NCI-H187 treated with DMSO at 0.1 percent for 48 hours (cell line): Measurements from ENCODE around the gene CNTN2.

ENCODE experiments used
- DNase-seq: peaks from one replicate; lab custom pipeline; 2025; lab: John Stamatoyannopoulos, UW

The CNTN2 gene

DNA sequence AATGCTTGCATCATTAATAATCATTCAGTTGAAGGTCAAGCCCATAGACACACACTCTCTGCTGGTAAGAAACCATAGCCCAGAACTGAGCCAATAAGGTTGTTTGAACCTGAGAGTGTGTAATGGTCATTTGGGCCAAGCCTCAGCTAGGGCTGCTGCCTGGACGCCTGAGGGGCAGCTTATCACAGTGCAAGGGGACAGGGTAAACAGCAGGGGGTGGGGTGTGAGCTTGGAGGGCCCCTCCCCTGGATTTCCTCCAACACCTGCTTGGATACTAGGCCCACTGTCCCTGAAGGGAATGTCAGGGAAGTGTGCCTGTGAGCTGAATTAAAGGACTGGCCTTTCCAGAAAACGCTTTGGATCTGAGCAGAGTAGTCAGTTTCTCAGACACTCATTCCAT, 24.6 kb upstream of the CNTN2 start:
- DNase-seq = no peak

DNA sequence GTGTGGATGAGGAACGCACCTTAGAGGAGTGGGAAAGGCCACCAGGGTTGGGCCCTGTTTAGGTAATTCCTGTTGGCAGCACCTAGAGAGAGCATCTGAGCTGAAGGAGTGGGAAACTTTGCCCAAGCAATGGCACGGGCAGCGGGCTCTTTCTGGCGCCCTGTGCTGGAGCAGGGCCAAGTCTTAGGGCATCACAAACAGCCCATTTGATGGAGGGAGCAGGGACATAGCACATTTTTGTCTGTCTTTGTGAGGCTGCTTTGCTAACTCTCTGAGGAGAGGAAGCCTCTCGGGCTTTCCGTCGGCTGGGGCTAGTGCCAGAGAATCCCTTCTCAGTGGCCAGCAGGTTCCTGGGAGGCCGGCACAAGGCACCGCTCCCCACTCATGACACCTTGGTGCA, 22.5 kb upstream of the CNTN2 start:
- no peak for DNase-seq

DNA sequence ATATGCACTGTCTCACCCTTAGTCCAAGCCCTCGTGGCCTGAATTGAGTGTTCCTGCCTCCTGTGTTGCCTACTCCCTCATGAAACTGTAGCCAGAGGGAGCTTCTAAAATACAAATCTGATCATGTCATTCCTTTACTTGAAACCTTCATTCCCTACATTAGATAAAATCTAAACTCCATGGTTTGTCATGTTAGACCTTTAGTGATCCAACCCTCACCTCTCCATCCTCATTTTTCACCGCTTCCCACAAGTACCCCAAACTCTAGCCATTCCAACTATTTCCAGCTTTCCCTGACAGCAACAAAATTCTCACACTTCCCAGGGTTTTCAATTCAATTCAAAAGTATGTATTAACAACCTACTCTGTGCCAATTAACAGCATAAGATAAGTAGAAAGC, 18.3 kb upstream of the CNTN2 start:
- no peak for DNase-seq

DNA sequence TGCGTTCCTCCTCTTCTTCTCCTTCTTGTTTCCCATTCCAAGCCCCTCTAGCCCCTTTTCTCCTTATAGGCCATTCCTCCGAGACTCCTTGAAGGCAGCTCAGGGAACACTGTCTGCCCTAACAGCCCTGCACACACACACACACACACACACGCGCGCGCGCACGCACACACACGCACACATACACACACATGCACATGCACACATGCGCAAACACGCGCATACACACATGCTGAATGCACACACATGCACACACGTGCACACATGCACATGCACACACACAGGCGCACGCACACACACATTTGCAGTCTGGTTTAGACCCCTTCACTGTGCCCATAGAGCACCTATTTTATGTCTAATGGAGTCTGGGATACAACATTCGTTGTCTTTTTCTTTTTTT, 17.8 kb upstream of the CNTN2 start:
- no peak for DNase-seq

DNA sequence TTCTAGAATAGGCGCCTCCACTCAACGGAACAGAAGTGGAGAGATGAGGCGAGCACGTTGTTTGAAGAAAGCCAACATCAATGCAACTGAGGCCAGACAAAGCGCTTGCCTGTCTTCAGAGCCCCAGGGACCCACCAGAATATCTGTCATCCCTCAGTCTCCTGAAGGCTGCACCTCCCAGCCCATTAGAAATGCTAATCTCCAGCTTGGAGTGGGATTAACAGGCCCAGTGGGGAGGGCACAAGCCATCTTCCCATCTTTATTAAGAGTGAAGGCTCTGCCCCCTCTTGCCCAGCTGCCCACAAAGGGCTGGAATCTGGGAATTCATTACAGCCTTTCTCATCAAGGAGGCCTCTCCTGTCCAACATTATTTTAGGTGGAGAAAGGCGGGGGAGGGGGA, 16.8 kb upstream of the CNTN2 start:
- no peak for DNase-seq

DNA sequence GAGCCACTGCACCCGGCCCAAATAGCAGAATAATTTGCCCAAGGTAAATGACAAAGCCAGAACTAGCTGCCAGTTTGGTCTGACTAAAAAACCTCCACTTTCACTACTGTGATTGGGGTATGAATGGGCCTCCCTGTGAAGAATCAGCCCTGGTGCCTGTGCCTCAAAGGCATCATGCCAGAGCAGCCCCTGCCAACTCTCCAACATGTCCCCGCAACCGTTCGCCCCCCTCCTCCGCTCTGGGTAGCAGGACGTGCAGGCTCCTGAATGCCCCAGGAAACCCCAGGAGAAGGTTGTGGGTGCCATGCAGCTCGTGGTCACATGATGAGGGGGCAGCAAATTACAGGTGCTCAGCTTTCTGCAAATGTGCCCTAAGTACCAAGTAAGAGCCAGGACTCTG, 14.6 kb upstream of the CNTN2 start:
- no peak for DNase-seq

DNA sequence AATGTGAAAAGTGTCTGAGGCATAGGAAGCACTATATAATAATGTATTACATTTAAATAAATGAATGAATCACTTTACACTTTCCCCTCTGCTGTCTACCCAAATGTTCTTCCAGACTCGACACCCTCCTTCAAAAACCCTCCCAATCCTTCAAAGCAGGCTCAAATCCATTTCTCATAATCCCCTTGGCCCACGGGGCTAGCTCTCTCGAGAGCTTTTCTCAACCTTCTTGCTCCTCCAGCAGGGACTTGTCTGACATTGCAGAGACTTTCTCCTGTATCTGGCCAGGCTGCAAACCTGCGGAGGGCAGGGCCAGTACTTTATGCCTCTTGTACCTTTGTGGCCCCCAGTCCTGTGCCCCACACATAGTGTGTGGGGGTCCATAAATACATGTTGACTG, 14.1 kb upstream of the CNTN2 start:
- no peak for DNase-seq

DNA sequence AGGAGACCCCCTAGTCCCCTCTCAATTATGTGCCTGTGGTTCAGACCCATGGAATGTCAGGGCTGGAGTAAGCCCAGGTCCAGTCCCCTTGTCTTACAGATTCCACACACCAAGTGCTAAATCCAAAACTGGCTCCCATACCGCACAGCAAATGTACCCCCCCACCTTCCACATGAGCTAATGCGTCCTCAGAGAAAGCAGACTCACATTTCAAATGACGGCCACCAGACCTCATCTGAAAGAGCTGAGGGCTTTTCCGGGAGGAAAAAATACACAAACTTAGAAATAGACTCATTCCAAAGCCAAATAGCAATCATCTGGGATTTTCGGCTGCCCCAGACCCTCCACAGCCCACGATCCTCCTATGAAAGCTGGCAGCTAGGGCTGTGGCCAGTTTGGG, 12.8 kb upstream of the CNTN2 start:
- DNase-seq = no peak

DNA sequence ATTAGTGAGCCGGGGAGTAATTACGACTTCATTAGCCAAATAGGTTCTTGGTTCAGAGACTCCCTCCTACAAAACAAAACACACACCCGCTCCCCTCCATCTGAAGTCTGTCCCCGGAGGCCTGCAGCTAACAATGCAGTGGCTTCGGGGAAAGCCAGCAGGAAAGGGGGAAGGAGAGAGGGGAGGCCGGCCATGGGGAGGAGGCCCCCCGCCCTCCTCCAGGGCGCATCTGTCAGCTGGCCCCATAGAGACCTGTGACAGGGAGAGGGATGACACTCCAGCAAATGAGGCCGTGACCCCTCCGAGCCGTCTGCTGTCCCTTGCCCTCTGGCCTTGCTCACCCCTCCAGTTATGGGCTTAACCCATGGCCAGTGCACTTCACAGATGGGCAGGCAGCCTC, 12.1 kb upstream of the CNTN2 start:
- DNase-seq = no peak

DNA sequence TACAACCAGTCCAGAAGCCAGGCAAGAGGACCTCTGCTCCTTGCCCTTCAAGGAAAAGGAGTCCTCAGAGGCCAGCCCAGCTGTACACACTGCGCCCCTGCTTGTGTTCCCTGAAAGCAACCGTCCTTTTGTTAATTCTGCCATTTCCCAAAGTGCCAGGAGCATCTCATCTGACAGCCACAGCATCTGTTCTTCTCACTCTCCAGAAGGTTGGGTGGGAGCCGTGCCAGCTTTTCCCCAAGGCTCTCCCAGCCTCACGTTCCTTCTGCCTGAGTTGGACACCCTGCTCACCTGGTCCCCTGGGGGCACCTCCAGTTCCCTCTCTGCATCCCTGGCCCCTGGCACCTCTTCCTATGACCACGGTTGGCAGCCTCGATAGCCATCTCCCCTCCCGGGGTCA, 10.5 kb upstream of the CNTN2 start:
- DNase-seq = no peak

DNA sequence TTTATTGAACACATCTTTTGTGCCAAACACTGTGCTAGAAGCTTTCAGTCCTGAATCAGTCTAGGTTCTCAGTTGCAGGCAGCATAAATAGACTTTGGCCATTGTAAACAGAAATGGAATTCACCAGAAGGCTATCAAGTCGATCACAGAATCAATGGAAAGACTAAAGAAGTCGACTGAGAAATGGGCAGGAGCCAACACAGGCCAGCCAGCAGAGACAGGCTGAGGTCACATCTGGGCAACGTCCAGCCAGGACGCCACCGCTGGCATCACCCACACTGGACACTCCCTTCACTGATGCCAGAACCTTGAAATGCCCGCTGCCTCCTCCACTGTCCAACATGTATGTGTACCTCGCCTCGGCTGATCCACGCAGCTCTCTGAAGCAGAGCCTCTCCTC, 5.5 kb upstream of the CNTN2 start:
- DNase-seq = no peak

DNA sequence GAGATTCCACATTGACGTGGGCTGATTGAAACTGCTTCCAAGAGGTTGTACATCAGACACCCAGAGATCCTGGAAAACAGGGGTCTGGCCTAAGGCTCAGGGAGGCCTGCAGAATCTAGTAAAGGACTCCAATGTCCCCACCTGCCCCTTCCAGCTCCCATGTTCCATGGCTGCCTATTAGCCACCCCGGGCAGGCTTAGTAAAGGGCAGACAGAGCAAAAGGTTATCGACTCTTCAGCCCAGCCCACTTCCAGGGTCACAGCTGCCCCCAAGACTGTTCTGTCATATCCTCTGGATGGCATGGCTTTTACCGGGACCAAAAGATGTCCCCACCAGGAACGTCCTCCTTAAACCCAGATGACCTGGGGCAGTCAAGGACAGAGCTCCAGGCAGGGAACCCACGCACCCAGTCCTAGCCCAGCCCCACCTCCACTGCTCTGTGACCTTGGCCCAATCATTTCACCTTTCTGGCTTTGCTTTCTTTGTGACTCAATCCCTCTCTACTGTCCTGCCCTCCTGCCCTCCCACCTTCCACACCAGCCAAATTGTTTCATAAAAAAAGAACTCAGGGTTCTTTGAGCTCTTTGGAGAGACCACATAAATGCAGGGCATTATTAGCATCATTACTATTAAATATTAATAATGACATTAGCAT, 4.8 kb upstream of the CNTN2 start:
- DNase-seq = no peak

DNA sequence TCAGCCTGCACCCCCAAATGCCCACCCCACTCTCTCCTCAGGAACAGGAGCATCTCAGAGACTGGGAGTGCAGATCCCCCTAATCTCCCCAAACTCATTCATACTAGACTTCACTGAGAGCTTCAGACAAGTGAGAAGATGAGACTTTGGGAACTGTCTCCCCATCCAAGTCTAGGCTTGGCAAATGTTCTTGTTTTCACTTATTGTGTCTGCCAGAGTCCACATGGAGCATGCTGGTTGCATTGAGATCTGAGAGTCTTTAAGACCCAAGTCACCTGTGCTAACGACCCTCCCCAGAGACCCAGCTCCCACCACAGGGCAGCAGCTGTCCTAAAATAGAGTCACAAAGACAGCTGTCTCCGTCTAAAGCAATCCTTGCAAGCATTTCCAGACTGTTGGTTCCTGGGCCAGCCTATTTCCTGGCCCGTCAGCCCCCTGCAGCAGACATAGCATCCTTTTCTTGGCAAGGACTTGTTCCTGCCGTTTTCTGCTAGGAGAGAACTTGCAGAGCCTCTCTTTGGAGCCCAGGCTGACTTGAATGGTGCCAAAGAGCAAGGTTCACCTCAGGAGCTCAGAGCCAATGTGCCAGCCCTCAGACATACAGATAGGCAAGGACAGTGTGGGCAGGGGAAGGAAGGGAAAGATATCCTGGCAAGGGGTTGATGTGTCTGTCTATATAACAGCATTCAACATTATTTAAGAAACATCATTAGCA, 1.9 kb upstream of the CNTN2 start:
- DNase-seq = no peak

DNA sequence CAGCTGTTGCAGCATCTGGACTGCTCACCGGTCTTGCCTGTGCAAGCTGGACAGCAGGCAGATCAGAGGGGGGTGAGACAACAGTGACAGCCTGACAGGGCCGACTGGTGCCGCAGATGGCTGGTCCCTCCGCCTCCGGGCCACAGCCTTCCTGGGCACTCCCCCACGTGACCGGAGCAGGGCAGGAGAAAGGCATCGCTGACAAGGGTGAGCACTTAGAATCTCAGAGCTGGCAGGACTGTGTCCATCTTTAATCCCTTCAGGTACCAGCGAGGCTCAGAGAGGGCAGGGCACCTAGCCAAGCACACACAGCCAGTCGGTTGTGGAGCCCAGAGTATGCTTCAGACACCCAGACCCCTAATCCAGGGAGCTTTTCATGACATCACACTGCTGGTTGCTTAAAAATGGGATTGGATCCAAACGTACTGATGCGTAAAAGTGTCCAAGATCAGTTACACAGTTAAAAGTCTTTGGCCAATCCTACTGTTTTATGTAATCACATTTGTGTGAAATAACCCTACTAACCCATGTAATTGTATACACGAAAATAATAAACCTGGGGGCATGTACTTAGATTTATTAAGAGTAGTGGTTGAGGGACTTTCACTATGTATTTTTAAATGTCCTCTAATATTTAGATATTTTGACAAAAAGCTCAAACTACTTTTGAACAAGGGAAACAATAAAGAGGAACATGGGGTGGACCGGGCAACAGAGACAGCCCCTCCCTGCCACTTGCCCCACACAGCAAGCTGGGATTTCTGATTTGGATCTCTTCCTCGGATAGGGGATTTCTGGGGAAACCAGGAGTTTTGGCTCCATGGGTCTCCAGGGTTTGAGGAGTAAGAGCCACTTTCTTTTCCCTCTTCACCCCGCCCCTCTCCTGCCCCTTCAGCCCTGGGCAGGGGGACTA, 758 bp upstream of the CNTN2 start:
- DNase-seq = no peak

DNA sequence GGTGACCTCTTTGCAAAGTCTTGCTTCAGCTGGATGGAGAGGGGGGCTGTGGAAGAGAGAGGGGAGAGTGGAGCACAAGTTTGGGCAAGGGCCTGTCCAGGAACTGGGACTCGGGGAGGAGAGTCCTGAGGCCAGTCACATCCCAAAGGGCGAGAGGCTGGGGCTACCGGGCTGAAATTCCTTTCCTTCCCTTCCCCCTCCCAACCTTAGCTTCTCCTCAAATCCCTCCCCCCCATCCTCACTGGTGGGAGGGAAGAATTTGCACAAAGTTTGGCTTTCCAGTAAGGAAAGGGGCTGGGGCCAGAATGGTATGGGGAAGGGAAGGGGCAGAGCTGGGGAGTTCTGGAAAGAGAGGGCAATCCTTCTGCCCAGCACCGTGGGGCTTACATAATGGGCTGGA, 854 bp downstream of the CNTN2 start:
- DNase-seq = no peak

DNA sequence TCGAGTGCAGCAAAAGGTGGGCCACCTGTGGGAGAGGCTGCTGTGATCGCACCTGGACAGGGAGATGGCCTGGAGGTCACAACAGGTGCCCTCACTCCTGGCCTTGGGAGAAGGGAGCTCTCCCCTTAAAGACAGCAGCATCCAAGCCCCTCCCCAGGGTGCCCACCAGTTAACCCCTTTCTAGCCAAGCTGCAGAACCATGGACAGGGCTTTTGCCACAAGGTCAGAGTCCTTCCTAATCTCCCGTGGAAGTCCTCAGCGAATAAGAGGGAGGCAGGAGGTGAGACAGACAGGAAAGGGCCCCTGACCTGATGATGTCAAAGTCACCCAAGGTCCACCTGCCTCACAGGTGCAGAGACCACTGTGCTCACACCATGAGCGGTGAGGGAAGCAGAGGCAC, 1.7 kb downstream of the CNTN2 start:
- no peak for DNase-seq

DNA sequence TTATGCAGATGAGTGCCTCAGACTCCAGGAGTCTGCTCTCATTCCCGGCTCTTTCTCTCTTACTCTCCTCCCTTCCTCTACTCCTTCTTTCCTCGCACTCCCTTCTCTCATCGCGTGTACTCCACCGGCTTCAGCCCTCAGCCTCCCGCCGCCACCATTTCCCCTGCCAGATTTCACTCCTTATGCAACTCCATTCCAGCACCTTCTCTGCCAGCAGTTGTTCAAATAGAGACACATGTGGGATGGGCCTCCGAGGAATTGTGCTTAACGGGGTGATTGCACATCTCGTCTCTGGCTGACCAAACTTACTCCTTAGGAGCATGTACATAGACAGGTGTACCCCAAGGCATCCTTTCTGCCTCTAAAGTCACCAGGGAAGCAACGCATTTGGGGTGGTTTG, 2.1 kb downstream of the CNTN2 start:
- no peak for DNase-seq

DNA sequence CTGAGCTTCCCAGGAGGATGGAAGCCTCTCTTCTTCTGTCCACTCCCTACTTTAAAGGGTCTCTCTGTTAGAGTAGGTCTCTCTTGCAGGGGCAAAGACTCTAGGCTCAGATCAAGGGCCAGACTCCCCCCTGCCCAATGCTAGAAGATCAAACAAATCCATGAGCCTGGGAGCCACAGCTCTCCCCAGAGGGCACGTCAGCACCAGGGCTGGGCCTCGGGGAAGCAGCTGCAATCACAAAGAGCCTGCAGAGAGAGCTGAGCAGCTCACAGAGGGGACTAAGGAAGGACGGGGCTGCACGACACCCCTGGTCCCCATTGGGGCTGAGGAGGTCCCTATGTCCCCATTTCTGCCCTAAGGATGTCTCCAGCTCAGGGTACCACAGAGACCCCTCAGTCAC, 3.9 kb downstream of the CNTN2 start:
- DNase-seq = no peak

DNA sequence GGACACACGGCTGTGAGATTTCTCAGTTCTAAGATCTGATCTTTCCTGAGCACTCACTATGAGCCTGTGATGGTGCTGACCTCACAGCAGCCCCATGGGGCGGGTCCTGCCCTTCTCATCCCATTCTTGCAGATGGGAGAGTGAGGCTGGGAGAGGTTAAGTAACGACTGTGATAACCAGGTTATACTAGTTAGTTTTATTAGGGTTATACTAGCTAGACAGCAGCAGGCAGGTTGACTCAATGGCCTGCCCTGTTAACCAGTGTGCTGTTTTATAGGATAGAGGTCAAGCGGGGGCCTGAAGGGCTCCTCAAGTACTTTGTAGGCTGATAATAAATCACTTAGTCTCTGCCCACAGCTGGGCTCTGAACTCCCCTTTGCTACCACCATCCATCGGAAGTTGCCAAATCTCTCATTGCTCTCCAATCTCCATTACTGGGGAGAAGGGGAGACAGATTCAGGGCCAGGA, 4.8 kb downstream of the CNTN2 start:
- no peak for DNase-seq

DNA sequence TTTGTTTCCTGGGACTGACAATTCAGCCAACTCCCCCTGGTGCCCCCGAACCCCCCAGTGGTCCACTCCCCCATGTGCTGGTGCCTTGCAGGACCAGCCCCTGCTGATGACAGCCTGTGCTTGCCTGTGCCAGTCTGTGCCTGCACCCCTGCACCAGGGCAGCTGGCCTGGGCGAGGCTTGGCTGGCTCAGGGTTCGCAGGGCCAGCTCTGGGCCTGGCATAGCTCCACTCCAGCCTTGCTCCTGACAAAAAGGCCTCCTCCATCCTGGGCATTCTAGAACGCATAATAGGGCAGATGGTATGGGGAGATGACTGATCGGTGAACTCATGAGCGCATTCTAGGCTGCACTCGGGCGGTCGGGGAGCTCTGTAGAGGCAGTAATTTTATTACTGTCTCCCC, 5.4 kb downstream of the CNTN2 start:
- no peak for DNase-seq

DNA sequence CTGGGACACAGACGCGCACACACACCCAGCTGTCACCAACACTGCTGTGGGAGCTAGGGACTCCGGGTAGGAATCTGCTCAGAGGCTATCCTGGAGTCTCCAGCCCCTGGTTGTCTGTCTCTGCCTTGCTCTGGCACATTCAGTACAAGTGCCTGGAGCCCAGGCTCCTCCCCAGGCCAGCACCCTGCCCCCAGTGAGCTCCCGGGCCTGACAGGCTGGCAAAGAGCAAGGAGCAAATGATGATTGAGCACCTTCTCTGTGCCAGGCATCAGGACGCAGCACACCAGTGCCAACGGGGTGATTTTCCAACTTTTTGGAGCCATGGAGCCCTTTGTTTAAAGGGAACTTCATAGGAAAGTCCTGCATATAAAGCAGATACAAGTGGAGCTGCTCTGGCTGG, 6.5 kb downstream of the CNTN2 start:
- DNase-seq = no peak

DNA sequence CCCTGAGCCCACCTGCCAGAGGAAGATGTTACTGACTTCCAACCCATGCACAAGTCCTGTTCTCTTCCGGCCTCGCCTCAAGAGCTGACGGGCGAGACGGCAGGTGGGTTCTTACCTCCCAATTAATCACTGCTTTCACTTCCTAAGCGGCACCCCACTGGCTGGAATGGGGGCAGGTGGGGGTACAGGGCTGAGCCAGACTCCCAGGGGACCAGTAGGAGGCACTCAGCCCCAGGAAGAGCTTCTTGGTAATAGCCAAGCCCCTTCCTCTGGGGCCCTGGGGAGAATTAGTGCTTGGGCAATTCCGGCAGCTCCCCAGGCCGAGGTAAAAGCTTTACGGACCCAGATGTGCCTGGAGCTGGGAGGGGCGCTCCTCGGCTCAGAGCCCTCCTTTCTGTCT, 9.7 kb downstream of the CNTN2 start:
- no peak for DNase-seq

DNA sequence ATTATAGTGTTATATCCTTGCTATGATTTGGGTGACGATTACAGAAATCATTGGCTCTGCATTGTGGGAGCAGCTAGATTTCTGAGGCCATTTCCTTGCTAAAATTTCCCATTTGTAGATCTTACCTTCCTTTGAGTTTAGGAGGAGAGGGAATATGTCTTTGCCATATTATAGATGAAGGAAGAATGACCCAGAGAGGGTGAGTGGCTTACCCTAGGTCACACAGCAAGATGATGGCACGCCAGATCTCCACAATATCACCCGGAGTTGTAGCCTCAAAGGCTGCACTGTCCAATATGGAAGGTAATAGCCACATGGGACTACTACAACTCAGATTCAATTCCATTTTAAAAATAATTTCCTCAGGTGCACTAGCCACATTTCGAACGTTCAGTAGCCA, 10.3 kb downstream of the CNTN2 start:
- no peak for DNase-seq
